ENCODE measurements around the gene PHC3.
"Not testable (repeated sequence)": the region's sequence is repeated elsewhere in the genome, so short reads cannot be mapped to it uniquely, and the experiment has no call there.

Gene PHC3

GRCh38 chr3:170180908-170181885, at the start of gene PHC3:
PHC3 (minus strand) TSS chr3:170181733; CDS start chr3:170181715, 18 bp downstream.
- DNase-seq, result peak; percentile 96

GRCh38 chr3:170228093-170228766, 46.7 kb upstream of the PHC3 start:
- no peak for DNase-seq

GRCh38 chr3:170226426-170226960, 45.0 kb upstream of the PHC3 start:
- no peak for DNase-seq

GRCh38 chr3:170225166-170225565, 43.6 kb upstream of the PHC3 start:
- no peak for DNase-seq

- DNase-seq, result peak; percentile 72
Measured at GRCh38 chr3:170222647-170223541, 41.4 kb upstream of the PHC3 start.

GRCh38 chr3:170221924-170222646, 40.6 kb upstream of the PHC3 start, which contains the start of gene PRKCI:
PRKCI (plus strand) TSS chr3:170222424; CDS start chr3:170222670, 246 bp downstream.
- DNase-seq, result peak; percentile 99

- DNase-seq, result no peak
Measured at GRCh38 chr3:170220871-170221270, 39.3 kb upstream of the PHC3 start.

- no peak for DNase-seq
Measured at GRCh38 chr3:170219850-170220249, 38.3 kb upstream of the PHC3 start.

- DNase-seq, result no peak
Measured at GRCh38 chr3:170211668-170212067, 30.1 kb upstream of the PHC3 start.

GRCh38 chr3:170207717-170208116, 26.2 kb upstream of the PHC3 start:
- no peak for DNase-seq

GRCh38 chr3:170206164-170206762, 24.7 kb upstream of the PHC3 start:
- not testable (repeated sequence) for DNase-seq

- no peak for DNase-seq
Measured at GRCh38 chr3:170205302-170205701, 23.8 kb upstream of the PHC3 start.

GRCh38 chr3:170204509-170204908, 23.0 kb upstream of the PHC3 start:
- DNase-seq, result no peak

- peak; percentile 53 for DNase-seq
Measured at GRCh38 chr3:170204023-170204472, 22.5 kb upstream of the PHC3 start.

GRCh38 chr3:170203457-170203856, 21.9 kb upstream of the PHC3 start:
- DNase-seq, result no peak

- DNase-seq, result no peak
Measured at GRCh38 chr3:170201527-170201926, 20.0 kb upstream of the PHC3 start.

- DNase-seq, result no peak
Measured at GRCh38 chr3:170200987-170201386, 19.5 kb upstream of the PHC3 start.

- DNase-seq, result no peak
Measured at GRCh38 chr3:170196833-170197232, 15.3 kb upstream of the PHC3 start.

GRCh38 chr3:170195759-170196158, 14.2 kb upstream of the PHC3 start:
- not testable (repeated sequence) for DNase-seq

- DNase-seq, result no peak
Measured at GRCh38 chr3:170189398-170190256, 8.1 kb upstream of the PHC3 start.

All from NCI-H146 (cell line).